ENCODE results near the gene SREBF2.

DNA sequence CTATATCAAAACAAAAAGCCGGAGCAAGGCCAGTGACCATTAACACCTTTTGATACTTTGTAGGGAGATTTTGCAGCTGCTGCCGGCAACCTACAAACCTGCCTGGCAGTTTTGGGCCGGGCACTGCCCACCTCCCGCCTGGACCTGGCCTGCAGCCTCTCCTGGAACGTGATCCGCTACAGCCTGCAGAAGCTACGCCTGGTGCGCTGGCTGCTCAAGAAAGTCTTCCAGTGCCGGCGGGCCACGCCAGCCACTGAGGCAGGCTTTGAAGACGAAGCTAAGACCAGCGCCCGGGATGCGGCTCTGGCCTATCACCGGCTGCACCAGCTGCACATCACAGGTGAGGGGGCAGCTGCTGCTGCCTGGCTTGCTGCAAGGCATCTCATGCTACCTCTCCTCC is 47.7 kb downstream of the SREBF2 start:
- TF ChIP-seq SIN3A (IDR thresholded peaks at IDR 0.05; ENCODE audit: borderline replicate concordance, insufficient read depth, low read length) (no peak), POLR2AphosphoS5 (IDR thresholded peaks at IDR 0.05; ENCODE audit: low read depth, low read length) (no peak), TAF1 (IDR thresholded peaks at IDR 0.05; ENCODE audit: borderline replicate concordance, insufficient read depth, low read length) (no peak)
- TF ChIP-seq, protein P1, sequence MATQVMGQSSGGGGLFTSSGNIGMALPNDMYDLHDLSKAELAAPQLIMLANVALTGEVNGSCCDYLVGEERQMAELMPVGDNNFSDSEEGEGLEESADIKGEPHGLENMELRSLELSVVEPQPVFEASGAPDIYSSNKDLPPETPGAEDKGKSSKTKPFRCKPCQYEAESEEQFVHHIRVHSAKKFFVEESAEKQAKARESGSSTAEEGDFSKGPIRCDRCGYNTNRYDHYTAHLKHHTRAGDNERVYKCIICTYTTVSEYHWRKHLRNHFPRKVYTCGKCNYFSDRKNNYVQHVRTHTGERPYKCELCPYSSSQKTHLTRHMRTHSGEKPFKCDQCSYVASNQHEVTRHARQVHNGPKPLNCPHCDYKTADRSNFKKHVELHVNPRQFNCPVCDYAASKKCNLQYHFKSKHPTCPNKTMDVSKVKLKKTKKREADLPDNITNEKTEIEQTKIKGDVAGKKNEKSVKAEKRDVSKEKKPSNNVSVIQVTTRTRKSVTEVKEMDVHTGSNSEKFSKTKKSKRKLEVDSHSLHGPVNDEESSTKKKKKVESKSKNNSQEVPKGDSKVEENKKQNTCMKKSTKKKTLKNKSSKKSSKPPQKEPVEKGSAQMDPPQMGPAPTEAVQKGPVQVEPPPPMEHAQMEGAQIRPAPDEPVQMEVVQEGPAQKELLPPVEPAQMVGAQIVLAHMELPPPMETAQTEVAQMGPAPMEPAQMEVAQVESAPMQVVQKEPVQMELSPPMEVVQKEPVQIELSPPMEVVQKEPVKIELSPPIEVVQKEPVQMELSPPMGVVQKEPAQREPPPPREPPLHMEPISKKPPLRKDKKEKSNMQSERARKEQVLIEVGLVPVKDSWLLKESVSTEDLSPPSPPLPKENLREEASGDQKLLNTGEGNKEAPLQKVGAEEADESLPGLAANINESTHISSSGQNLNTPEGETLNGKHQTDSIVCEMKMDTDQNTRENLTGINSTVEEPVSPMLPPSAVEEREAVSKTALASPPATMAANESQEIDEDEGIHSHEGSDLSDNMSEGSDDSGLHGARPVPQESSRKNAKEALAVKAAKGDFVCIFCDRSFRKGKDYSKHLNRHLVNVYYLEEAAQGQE (IDR thresholded peaks at IDR 0.05; ENCODE audit: insufficient read depth in 1 of 2, low read depth in 2 of 2, low read length in 2 of 2) = no peak

All from PFSK-1 (cell line).